GM23338 (cell line): Measurements from ENCODE around the gene SERPING1. TPM values are rescaled to one million over a fixed set of nuclear protein-coding genes. Genes with fewer than 3 reads are reported as not detected.
A peak's percentile ranks its signal among the peaks of the same experiment; 100 is the strongest.

ENCODE experiments used
- ATAC-seq: fragments of 200-7000 bp; cut with Tn5 transposase; 3 replicates; pipeline ENCODE4 v1.9.1; 2020
- DNase-seq: peaks from one replicate; pipeline ENCODE4 v3.0.0-alpha.2; 2015; ENCODE audit warnings: low spot score
- H2AFZ ChIP-seq: fragments of 200-600 bp; sonication (generic); 2 replicates; pipeline ENCODE4 v1.8.0; 2016; ENCODE audit warnings: antibody characterized with exemption, mild to moderate bottlenecking, moderate library complexity
- H3F3A ChIP-seq: fragments of 200-600 bp; sonication (generic); replicated peaks from 2 replicates; pipeline ENCODE4 v1.8.0; 2017; ENCODE audit warnings: antibody characterized with exemption, mixed run types, low read depth
- H3K27ac ChIP-seq: fragments of 200-600 bp; sonication (generic); 2 replicates; pipeline ENCODE4 v1.6.1; 2016; ENCODE audit warnings: low read depth
- H3K27me3 ChIP-seq: fragments of 200-600 bp; sonication (generic); 2 replicates; pipeline ENCODE4 v1.8.0; 2016; ENCODE audit warnings: mild to moderate bottlenecking, mixed run types, moderate library complexity; ENCODE audit not compliant: insufficient read depth
- H3K36me3 ChIP-seq: fragments of 200-600 bp; sonication (generic); 2 replicates; pipeline ENCODE4 v1.8.0; 2016; ENCODE audit warnings: mild to moderate bottlenecking; ENCODE audit not compliant: insufficient read depth
- H3K4me1 ChIP-seq: fragments of 200-600 bp; sonication (generic); 2 replicates; pipeline ENCODE4 v1.8.0; 2016; ENCODE audit warnings: mild to moderate bottlenecking, moderate library complexity; ENCODE audit not compliant: insufficient read depth
- H3K4me2 ChIP-seq: fragments of 200-600 bp; sonication (generic); 2 replicates; pipeline ENCODE4 v1.7.1; 2017; ENCODE audit warnings: mixed run types
- H3K4me3 ChIP-seq: fragments of 200-600 bp; sonication (generic); 2 replicates; pipeline ENCODE4 v1.6.1; 2016; ENCODE audit warnings: mixed run types
- H3K79me2 ChIP-seq: fragments of 200-600 bp; sonication (generic); replicated peaks from 2 replicates; pipeline ENCODE4 v1.8.0; 2017; ENCODE audit warnings: mild to moderate bottlenecking; ENCODE audit not compliant: insufficient read depth
- H3K9me2 ChIP-seq: fragments of 200-600 bp; sonication (generic); 2 replicates; pipeline ENCODE4 v1.8.0; 2017; ENCODE audit not compliant: insufficient read depth
- H4K20me1 ChIP-seq: fragments of 200-600 bp; sonication (generic); replicated peaks from 2 replicates; pipeline ENCODE4 v1.8.0; 2017; ENCODE audit warnings: mild to moderate bottlenecking; ENCODE audit not compliant: insufficient read depth
- H3K27ac Mint-ChIP-seq: 2 replicates; pipeline ENCODE4 v1.8.0; 2020; ENCODE audit warnings: inconsistent platforms, mild to moderate bottlenecking, moderate library complexity, mixed read lengths
- H3K27me3 Mint-ChIP-seq: 3 replicates; pipeline ENCODE4 v1.8.0; 2022; ENCODE audit warnings: low read depth, mild to moderate bottlenecking, moderate library complexity, mixed read lengths, inconsistent platforms; ENCODE audit not compliant: insufficient read depth, poor library complexity
- H3K36me3 Mint-ChIP-seq: 3 replicates; pipeline ENCODE4 v1.8.0; 2021; ENCODE audit warnings: low read depth, mild to moderate bottlenecking, inconsistent platforms, moderate library complexity, mixed read lengths
- H3K4me1 Mint-ChIP-seq: 3 replicates; pipeline ENCODE4 v1.8.0; 2020; ENCODE audit warnings: mild to moderate bottlenecking, inconsistent platforms, mixed read lengths
- H3K4me3 Mint-ChIP-seq: 3 replicates; pipeline ENCODE4 v1.8.0; 2021; ENCODE audit warnings: moderate library complexity, mild to moderate bottlenecking, inconsistent platforms, mixed read lengths
- H3K9me3 Mint-ChIP-seq: 3 replicates; pipeline ENCODE4 v1.8.0; 2020; ENCODE audit warnings: moderate library complexity, mild to moderate bottlenecking, inconsistent platforms, mixed read lengths
- CREB1 ChIP-seq: fragments of 250-450 bp; sonication (Bioruptor Pico); IDR thresholded peaks from 2 replicates; pipeline ENCODE4 v1.5.0; 2020; ENCODE audit warnings: low read depth, mild to moderate bottlenecking, moderate library complexity
- EZH2 ChIP-seq: fragments of 200-600 bp; sonication (generic); IDR thresholded peaks from one replicate; pipeline ENCODE4 v1.8.0; 2017; ENCODE audit warnings: antibody characterized with exemption, mild to moderate bottlenecking, low read depth; ENCODE audit not compliant: unreplicated experiment
- EZH2phosphoT487 ChIP-seq: fragments of 200-600 bp; sonication (generic); IDR thresholded peaks from one replicate; pipeline ENCODE4 v1.8.1; 2018; ENCODE audit warnings: antibody characterized with exemption; ENCODE audit not compliant: unreplicated experiment
- NANOG ChIP-seq: IDR thresholded peaks from 2 replicates; pipeline ENCODE4 v1.6.1; 2016; ENCODE audit warnings: antibody characterized with exemption, borderline replicate concordance
- POLR2AphosphoS5 ChIP-seq: IDR thresholded peaks from 2 replicates; pipeline ENCODE4 v1.6.1; 2016; ENCODE audit warnings: antibody characterized with exemption, low read depth
- STAT1 ChIP-seq: IDR thresholded peaks from one replicate; pipeline ENCODE4 v1.6.1; 2016; ENCODE audit warnings: antibody characterized with exemption; ENCODE audit not compliant: unreplicated experiment
- ZNF114 ChIP-seq: fragments of 250-450 bp; sonication (Bioruptor Pico); IDR thresholded peaks from 2 replicates; pipeline ENCODE4 v1.5.0; 2020; ENCODE audit warnings: mild to moderate bottlenecking, moderate library complexity
- polyA plus RNA-seq: library from polyadenylated mRNA; unstranded; fragments of >200 nt; fragmentation: Nextera tagmentation; extraction: Ambion mirVana; gene quantifications from 2 replicates; pipeline ENCODE4 v1.2.1, GENCODE V29; 2016
- total RNA-seq: library from RNA; depleted of rRNA; stranded (reverse); fragments of >200 nt; shearing (Covaris generic); gene quantifications from 2 replicates; pipeline ENCODE4 v1.2.3, GENCODE V29; 2014
- TF ChIP-seq, protein P1 (sequence below): IDR thresholded peaks from 2 replicates; pipeline ENCODE4 v1.6.1; 2016; ENCODE audit warnings: antibody characterized with exemption
- TF ChIP-seq, protein P2 (sequence below): IDR thresholded peaks from one replicate; pipeline ENCODE4 v1.6.1; 2018; ENCODE audit warnings: antibody characterized with exemption; ENCODE audit not compliant: unreplicated experiment
- TF ChIP-seq, protein P3 (sequence below), 2 experiments: fragments of 200-600 bp in 1 of 2; sonication (generic) in 1 of 2; conservative IDR thresholded peaks; 2 replicates each; pipeline versions ENCODE4 v1.5.1 to v1.6.1; 2016 to 2017; ENCODE audit warnings: antibody characterized with exemption in 2 of 2, low read depth in 2 of 2, mild to moderate bottlenecking in 2 of 2, moderate library complexity in 1 of 2

The SERPING1 gene
- total and polyA plus RNA-seq, 2 experiments from 2014 or later: 42.3 to 54.7 TPM

DNA sequence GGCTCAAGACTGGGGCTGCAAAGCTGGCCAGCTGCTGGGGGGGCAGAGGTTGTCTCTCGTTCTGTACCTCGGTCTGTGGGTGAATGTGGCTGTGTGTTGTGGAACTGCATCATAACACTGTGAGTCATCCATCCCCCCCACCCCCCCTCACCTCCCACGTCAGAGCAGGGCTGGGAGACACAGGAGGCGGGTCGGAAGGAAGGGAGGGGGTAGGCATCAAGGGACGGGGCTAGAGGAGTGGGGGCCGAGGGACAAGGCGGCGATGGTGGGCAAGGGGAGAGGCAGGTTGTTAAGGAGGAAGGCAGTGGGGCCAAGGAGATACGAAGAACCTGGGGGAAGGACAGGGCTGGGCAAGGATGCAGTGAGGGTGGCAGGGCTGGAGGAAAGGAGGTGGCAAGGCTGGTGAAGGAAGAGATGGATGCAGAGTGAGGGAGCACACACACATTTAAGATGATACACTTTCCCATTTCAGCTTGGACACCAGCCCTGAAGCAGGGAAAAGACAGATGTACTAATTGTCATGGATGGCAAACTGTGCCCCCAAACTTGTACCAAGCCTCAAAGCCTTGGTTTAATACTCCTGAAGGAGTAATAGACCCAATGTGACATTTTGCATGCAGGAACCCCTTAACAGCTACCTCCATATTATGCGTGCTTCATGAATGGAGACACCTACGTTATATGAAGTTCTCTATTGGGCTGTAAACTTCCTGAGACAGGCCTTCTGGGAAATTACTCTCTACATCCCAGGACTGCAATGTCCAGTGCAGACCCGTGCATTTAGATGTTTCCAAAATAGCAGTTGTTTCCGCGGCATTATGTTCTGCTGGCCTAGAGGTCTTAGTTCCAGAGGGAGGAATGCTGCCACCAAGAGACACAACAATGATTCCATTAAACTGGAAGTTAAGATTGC is 52.6 kb downstream of the SERPING1 start, which contains the start of gene YPEL4 (continued):
- TF ChIP-seq, protein P1, sequence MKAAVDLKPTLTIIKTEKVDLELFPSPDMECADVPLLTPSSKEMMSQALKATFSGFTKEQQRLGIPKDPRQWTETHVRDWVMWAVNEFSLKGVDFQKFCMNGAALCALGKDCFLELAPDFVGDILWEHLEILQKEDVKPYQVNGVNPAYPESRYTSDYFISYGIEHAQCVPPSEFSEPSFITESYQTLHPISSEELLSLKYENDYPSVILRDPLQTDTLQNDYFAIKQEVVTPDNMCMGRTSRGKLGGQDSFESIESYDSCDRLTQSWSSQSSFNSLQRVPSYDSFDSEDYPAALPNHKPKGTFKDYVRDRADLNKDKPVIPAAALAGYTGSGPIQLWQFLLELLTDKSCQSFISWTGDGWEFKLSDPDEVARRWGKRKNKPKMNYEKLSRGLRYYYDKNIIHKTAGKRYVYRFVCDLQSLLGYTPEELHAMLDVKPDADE: no peak
- no peak for TF ChIP-seq STAT1
- TF ChIP-seq POLR2AphosphoS5: peak; percentile 32
- TF ChIP-seq CREB1 (CRISPR knock-in tag): peak; percentile 65
- TF ChIP-seq, protein P2, sequence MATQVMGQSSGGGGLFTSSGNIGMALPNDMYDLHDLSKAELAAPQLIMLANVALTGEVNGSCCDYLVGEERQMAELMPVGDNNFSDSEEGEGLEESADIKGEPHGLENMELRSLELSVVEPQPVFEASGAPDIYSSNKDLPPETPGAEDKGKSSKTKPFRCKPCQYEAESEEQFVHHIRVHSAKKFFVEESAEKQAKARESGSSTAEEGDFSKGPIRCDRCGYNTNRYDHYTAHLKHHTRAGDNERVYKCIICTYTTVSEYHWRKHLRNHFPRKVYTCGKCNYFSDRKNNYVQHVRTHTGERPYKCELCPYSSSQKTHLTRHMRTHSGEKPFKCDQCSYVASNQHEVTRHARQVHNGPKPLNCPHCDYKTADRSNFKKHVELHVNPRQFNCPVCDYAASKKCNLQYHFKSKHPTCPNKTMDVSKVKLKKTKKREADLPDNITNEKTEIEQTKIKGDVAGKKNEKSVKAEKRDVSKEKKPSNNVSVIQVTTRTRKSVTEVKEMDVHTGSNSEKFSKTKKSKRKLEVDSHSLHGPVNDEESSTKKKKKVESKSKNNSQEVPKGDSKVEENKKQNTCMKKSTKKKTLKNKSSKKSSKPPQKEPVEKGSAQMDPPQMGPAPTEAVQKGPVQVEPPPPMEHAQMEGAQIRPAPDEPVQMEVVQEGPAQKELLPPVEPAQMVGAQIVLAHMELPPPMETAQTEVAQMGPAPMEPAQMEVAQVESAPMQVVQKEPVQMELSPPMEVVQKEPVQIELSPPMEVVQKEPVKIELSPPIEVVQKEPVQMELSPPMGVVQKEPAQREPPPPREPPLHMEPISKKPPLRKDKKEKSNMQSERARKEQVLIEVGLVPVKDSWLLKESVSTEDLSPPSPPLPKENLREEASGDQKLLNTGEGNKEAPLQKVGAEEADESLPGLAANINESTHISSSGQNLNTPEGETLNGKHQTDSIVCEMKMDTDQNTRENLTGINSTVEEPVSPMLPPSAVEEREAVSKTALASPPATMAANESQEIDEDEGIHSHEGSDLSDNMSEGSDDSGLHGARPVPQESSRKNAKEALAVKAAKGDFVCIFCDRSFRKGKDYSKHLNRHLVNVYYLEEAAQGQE: no peak
- no peak for TF ChIP-seq ZNF114

DNA sequence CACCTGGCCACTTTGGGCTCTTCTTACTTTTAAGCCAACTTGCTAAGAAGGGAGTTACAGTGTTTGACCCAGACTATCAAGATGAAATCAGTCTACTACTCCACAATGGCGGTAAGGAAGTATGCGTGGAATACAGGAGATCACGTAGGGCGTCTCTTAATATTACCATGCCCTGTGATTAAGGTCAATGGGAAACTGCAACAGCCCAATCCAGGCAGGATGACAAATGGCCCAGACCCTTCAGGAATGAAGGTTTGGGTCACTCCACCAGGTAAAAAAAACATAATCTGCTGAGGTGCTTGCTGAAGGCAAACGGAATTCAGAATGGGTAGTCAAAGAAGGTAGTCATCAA is 53.2 kb downstream of the SERPING1 start:
- Mint-ChIP-seq H3K27ac (no peak overlapping the region), H3K27me3 (peaks cover 73% of the 10 kb centered on the region), H3K9me3 (peaks cover 13% of the 10 kb centered on the region), H3K4me3 (peak overlapping the region; percentile 53), H3K4me1 (peaks cover 69% of the 10 kb centered on the region), H3K36me3 (no peaks in the 10 kb centered on the region; the same call in 2 of the 3 replicates)
- H3K4me2 ChIP-seq: peak overlapping the region; percentile 98
- H3F3A ChIP-seq: peaks cover 37% of the 10 kb centered on the region
- H3K79me2 ChIP-seq: no peaks in the 10 kb centered on the region
- H3K4me3 ChIP-seq: peak overlapping the region; percentile 73
- ATAC-seq: no peak
- peaks cover 52% of the 10 kb centered on the region for H3K4me1 ChIP-seq
- no peaks in the 10 kb centered on the region for H3K36me3 ChIP-seq
- no peak overlapping the region for H3K27ac ChIP-seq
- H2AFZ ChIP-seq: no peak overlapping the region
- H4K20me1 ChIP-seq: peaks cover 8% of the 10 kb centered on the region; the same call in 1 of the 2 replicates
- H3K27me3 ChIP-seq: peaks cover 40% of the 10 kb centered on the region
- DNase-seq: no peak
- H3K9me2 ChIP-seq: peaks cover 10% of the 10 kb centered on the region
- no peak for TF ChIP-seq NANOG
- TF ChIP-seq CREB1 (CRISPR knock-in tag): no peak
- TF ChIP-seq, protein P3, sequence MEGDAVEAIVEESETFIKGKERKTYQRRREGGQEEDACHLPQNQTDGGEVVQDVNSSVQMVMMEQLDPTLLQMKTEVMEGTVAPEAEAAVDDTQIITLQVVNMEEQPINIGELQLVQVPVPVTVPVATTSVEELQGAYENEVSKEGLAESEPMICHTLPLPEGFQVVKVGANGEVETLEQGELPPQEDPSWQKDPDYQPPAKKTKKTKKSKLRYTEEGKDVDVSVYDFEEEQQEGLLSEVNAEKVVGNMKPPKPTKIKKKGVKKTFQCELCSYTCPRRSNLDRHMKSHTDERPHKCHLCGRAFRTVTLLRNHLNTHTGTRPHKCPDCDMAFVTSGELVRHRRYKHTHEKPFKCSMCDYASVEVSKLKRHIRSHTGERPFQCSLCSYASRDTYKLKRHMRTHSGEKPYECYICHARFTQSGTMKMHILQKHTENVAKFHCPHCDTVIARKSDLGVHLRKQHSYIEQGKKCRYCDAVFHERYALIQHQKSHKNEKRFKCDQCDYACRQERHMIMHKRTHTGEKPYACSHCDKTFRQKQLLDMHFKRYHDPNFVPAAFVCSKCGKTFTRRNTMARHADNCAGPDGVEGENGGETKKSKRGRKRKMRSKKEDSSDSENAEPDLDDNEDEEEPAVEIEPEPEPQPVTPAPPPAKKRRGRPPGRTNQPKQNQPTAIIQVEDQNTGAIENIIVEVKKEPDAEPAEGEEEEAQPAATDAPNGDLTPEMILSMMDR (conservative IDR thresholded peaks at IDR 0.05; ENCODE audit: low read depth in 2 of 2): no peak
- no peak for TF ChIP-seq ZNF114
- TF ChIP-seq EZH2: no peak
- TF ChIP-seq, protein P2: no peak
- no peak for TF ChIP-seq EZH2phosphoT487
- TF ChIP-seq, protein P1: no peak
